HG03135 (cell line): ENCODE results near the gene PTCD1.

Experiments
- ATAC-seq: cut with Tn5 transposase; IDR thresholded peaks from one replicate; pipeline ENCODE4 v1.9.1; 2021; ENCODE audit warnings: mild to moderate bottlenecking, moderate library complexity; ENCODE audit not compliant: unreplicated experiment

Gene PTCD1

DNA sequence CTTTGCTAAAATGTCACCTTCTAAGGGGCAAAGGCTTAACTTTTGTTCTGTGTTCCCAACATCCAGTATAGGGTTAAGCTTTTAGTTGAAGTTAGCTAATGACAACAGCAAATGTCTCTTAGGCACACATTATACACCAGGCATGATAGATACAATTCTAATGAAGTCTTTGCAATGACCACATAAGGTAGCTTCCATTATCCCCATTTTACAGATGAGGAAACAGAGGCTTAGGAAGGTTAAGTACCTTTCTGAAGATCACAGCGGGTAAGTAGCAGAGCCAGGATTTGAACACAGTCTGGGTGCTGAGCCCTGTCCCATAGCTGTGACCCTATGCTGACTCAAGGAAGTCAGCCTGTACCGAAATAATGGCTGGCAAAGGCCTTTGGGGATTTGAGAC is 28.0 kb downstream of the PTCD1 start:
- ATAC-seq, result no peak

- no peak for ATAC-seq
Observed at GRCh38 chr7:99409806-99410205, 28.8 kb downstream of the PTCD1 start.

DNA sequence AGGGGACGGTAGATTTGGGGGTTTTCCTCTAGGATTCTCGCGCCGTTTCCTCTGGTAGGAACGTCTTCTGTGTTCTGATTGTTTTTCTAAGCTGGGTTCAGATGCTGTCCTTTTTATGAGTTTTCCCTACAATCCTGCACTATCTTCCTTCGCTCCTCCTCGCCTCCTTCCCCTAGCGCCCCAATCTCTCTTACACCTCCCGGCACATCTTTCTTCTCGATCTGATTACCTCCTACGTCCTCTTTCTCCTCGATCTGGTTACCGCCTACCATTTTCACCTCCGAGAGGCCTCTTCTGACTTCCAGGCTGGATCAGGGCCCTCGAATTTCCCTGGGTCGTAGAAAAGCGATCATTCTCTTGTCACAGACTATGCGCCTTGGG is 29.4 kb downstream of the PTCD1 start:
- ATAC-seq, result peak; percentile 9

- ATAC-seq, result peak; percentile 80
Observed at GRCh38 chr7:99408379-99409191, 30.0 kb downstream of the PTCD1 start, which contains the start of the genes BUD31 and PDAP1. BUD31 (plus strand) TSS chr7:99408969; CDS start chr7:99411093, 2,124 bp downstream. PDAP1 (minus strand) TSS chr7:99408597; CDS start chr7:99408548, 49 bp downstream.

DNA sequence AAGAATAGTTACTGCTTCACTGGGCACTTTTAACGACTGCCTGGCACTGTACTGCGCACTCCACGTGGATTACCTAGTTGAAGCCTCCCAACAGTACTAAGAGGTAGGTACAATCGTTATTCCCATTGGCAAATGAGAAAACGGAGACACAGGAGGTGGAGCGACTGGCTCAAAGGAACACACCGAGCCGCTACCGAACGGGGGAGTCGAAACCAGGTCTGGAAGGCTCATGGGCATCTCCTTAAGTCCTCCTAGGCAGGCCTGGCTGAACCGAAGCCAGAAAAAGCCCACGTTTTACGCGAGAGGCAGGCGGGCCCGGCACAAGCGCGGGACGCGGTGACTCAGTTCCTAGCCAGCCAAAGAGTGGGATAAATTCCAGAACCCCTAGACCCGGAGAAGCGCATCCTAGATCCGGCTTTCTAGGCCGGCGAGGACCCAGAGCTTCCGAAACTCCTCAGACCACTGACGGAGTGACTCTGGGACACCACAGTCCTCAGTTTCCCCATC is 30.7 kb downstream of the PTCD1 start:
- no peak for ATAC-seq

GRCh38 chr7:99406557-99406956 is 32.0 kb downstream of the PTCD1 start:
- no peak for ATAC-seq

GRCh38 chr7:99404977-99405320 is 33.6 kb downstream of the PTCD1 start:
- ATAC-seq, result no peak

- ATAC-seq, result no peak
Observed at GRCh38 chr7:99404235-99404976, 34.2 kb downstream of the PTCD1 start.

DNA sequence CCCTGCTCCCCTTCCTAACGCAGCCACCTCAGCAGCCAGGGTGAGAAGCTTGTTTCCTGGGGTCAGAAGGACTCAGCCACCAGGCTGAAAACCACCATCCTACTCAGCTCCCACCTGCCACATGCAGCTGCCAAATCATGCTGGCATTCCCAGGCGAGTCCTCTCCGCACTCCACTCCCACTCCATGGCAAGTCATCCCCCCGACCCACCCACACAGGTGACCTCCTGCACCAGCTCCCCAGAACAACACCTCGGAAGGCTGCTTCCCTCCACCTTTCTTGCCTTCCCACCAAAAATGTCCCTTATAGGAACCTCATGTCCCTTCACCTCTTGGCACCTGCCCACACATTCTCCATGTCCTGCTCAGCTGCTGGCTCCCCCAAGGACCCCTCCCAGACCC is 34.8 kb downstream of the PTCD1 start:
- ATAC-seq, result no peak

DNA sequence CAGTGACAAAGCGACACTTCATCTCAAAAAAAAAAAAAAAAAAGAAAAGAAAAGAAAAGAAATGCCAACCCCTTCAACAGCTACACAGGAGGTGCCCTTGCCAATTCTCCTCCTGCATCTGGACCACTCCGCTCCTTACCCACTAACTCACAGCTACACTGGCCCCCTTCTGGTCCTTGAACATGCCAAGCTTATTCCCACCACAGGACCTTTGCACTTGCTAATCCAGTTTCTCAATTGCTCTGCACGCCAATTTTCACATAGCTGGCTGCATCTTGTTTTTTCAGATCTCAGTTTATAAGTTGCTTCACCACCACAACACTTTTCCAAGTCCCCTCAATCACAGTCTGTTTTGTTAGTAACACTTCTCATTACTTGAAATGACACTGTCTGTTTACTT is 35.7 kb downstream of the PTCD1 start:
- no peak for ATAC-seq

DNA sequence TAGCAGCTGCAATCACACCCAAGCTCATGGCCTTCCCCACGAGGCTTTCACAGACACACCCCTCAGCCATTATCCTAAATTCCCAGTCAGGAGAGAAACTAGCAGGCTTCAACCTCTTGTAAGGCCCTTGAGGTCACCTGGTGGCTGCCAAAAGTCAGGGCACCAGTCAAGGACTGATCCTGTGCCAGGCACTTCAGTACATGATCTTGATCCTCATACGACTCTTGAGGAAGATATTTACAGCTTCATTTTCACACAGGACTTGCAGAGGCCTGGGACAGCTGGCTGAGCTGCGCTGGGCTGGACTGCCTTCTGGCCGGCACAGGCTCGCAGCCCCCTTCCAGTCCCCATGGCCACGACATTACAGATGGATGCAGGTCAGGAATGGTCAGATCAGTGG is 39.0 kb downstream of the PTCD1 start:
- ATAC-seq, result no peak

DNA sequence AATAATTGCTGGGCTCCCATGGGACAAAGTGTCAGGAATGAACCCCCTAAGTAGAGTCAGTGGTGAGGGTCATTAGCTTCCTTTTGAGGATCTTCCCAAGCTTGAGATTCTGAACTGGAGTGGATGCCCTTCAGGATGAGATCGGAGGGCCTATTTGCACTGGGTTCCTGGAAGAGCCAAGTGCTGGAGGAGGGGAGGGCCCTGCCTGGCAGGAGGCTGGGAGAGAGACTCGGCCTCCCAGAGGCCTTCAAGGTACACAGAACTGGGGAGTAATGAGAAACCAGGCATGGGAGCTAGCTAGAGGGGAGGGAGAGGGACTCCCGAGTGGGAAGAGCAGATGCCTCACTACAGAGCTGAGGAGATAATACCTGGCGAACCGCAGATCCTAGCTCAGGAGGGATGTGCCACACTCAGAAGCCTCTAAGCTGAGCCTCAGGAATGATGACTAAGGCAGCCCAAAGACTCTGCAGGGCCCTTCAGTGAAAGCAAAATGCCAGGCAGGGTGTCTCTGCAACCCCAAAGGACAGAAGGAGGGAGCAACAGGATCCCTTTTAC is 39.6 kb downstream of the PTCD1 start:
- ATAC-seq, result no peak

DNA sequence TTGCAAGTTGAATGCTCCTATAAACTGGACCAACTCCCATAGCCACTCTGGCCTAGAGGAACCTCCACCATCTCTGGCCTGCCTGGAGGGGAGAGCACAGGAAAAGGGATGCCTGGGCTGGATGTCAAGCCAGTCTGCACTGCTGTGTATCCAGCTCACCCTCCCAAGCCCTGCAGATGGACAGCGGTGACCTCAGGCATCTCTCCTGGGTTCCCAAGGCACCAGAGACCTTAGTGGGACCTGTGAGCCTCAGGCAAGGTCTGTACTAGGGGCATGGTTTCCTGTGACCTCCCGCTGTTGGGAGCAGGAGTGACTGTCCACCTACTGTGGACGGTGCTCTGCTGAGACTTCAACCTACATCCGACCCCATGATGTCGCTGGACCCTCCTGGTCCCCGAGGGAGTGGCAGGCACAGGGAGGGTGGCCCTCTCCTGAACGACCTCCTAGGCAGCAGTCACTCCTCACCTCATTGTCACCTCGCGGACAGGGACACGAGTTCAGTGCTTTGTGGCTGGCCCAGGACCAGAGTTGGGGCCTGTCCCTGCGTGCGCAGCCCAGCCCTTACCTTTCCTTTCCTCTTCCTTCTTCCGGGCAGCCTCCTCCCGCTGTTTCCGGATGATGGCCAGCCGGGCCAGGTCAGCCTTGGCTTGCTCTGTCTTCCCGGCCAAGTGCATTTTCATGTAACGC is 41.2 kb downstream of the PTCD1 start:
- no peak for ATAC-seq

- no peak for ATAC-seq
Observed at GRCh38 chr7:99396418-99397296, 41.9 kb downstream of the PTCD1 start.

DNA sequence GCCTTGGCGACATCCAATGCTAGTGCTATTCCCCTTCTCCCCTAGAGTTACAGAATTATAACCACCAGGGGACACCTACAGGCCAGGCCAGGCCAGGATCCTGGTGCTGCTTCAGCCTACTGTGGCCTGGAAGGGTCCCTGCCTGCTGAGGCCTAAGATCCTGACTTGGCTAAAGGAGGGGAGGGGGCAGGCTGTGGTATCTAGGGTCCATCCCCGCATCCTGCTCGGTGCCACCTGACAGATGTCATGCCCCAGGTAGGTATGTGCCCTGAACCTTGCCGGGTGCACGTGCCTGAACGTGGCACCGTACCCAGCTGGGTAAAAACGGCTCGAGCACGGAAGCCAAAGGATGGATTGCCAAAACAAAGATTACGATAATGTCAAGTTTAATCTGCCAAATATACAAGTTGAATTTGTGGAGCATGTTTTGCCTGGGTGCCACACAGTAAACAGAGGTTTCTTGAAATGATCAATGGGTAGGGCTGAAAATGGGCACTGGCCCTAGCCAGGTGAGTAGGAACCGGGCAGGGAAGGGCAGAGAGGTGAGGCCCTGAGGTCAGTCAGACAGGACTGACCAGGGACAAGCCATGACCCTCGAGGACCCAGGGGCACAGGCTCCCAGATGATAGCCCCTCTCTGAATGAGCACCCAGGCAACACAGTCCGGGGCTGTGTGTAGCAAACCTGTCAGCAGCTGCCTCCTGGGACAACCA is 42.8 kb downstream of the PTCD1 start:
- no peak for ATAC-seq

- no peak for ATAC-seq
Observed at GRCh38 chr7:99394188-99394502, 44.5 kb downstream of the PTCD1 start.

DNA sequence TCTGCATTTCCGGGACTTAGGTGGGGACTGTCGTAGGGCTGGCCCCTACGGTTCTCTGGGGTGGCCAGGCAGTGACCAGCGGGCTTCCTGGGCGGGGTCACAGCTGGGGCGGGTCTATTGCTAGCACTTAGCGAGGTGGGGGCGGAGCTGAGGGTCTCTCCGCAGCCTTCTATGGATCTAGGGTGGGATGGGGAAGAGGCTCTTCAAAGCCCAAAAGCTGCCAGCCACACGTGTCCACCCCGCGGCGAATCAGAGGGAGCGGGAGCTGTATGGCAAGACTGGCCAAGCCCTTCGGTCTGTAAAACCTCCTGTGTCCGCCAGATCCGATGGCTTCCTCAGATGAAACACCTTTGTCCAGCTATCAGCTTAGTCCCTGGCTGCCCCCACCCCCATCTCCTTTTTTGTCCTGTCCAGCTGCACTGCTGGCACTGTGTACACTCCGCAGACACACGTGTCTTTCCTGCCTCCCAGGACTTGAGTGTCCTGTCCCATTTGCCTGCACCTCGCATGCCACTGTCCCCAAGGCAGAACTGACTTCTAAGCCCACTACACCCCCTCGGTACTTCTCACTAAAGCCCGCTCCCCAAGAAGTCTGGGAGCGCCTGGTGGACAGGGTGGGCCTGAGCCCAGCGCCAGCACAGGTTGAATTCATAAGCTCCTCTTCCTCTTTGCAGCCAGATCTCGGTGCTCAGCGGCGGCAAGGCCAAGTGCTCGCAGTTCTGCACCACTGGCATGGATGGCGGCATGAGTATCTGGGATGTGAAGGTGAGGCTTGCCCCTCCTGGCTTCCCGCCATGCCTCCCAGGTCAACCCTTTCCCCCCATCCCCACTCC is 45.0 kb downstream of the PTCD1 start:
- no peak for ATAC-seq

GRCh38 chr7:99392659-99393354 is 45.8 kb downstream of the PTCD1 start:
- ATAC-seq, result peak; percentile 53
